HFFc6 (cell line): Measurements from ENCODE around the gene SALL4. TPM values are rescaled to one million over a fixed set of nuclear protein-coding genes. Genes with fewer than 3 reads are reported as not detected.

ENCODE experiments used
- DNase-seq: peaks from one replicate; pipeline ENCODE4 v3.0.0-alpha.2; 2018
- H3K27ac Mint-ChIP-seq: 2 replicates; pipeline ENCODE4 v1.8.0; 2020; ENCODE audit warnings: mild to moderate bottlenecking, mixed read lengths
- H3K27me3 Mint-ChIP-seq: 2 replicates; pipeline ENCODE4 v1.8.0; 2021; ENCODE audit warnings: mild to moderate bottlenecking, moderate library complexity, mixed read lengths; ENCODE audit not compliant: insufficient read depth
- H3K36me3 Mint-ChIP-seq: 2 replicates; pipeline ENCODE4 v1.8.0; 2021; ENCODE audit warnings: low read depth, mixed read lengths
- H3K4me1 Mint-ChIP-seq: 2 replicates; pipeline ENCODE4 v1.8.0; 2020; ENCODE audit warnings: low read depth, mixed read lengths
- H3K4me3 Mint-ChIP-seq: 2 replicates; pipeline ENCODE4 v1.8.0; 2020; ENCODE audit warnings: mild to moderate bottlenecking, moderate library complexity, mixed read lengths
- H3K9me3 Mint-ChIP-seq: 2 replicates; pipeline ENCODE4 v1.8.0; 2020; ENCODE audit warnings: mild to moderate bottlenecking, mixed read lengths
- long read RNA-seq: library from polyadenylated mRNA; unstranded; transcript quantifications from one replicate; pipeline ENCODE4 v2.0.0, GENCODE V29; 2019
- total RNA-seq, 6 experiments: library from RNA; stranded (reverse); fragmentation: NEBNext Ultra II Directional; extraction: Animal tissue kit (Norgen Biotek cat#: 25700); gene quantifications; 2 replicates in 1 of 6; 3 replicates in 5 of 6; pipeline ENCODE4 v1.2.3, GENCODE V29; 2021
- TF ChIP-seq, protein P1 (sequence below): fragments of 200-600 bp; sonication (generic); IDR thresholded peaks from 2 replicates; pipeline ENCODE4 v1.5.0; 2021; ENCODE audit warnings: antibody characterized with exemption, mild to moderate bottlenecking

The SALL4 gene
- under 1 TPM; 0.29 to 0.81 (median 0.36) TPM for total RNA-seq
- long read RNA-seq, result 0 reads

DNA sequence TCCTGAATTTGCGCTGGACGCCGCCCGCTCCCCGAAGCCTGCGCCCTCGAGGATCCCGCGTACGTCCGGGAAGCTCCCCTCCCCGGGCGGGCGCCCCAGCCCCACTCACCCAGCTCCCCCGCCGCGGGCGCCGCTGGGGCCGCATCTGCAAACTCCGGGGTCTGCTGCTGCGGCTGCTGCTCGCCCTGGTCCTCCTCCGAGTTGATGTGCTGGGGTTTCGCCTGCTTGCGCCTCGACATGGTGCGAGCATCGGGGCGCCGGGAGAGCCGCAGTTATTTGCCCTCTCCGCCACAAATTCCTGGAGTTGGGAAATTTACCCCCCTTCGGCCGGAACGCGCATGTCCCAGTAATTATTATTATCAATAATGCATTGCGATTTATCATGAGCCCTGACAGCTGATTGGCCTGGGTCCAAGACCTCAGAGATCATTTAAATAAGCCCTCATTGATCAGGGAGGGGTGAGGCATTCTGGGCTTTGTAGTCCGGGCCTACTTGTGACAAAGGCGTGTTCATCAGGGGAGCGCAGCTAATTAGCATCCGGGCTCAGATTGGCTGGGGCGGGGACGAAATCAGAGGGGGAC is at the start of gene SALL4:
TSS of gene SALL4 (minus strand) at position 352 of the 582 bp plus-strand sequence. CDS start at position 239, 113 bp downstream.
- Mint-ChIP-seq H3K36me3 (no peaks in the 10 kb centered on the region), H3K27me3 (peaks cover 11% of the 10 kb centered on the region), H3K4me3 (peak within 1 kb of the TSS; percentile 89), H3K27ac (no peak within 1 kb of the TSS; the same call in 1 of the 2 replicates), H3K9me3 (no peaks in the 10 kb centered on the region), H3K4me1 (peaks cover 36% of the 10 kb centered on the region)
- DNase-seq, result no peak
- TF ChIP-seq, protein P1, sequence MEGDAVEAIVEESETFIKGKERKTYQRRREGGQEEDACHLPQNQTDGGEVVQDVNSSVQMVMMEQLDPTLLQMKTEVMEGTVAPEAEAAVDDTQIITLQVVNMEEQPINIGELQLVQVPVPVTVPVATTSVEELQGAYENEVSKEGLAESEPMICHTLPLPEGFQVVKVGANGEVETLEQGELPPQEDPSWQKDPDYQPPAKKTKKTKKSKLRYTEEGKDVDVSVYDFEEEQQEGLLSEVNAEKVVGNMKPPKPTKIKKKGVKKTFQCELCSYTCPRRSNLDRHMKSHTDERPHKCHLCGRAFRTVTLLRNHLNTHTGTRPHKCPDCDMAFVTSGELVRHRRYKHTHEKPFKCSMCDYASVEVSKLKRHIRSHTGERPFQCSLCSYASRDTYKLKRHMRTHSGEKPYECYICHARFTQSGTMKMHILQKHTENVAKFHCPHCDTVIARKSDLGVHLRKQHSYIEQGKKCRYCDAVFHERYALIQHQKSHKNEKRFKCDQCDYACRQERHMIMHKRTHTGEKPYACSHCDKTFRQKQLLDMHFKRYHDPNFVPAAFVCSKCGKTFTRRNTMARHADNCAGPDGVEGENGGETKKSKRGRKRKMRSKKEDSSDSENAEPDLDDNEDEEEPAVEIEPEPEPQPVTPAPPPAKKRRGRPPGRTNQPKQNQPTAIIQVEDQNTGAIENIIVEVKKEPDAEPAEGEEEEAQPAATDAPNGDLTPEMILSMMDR, result no peak

DNA sequence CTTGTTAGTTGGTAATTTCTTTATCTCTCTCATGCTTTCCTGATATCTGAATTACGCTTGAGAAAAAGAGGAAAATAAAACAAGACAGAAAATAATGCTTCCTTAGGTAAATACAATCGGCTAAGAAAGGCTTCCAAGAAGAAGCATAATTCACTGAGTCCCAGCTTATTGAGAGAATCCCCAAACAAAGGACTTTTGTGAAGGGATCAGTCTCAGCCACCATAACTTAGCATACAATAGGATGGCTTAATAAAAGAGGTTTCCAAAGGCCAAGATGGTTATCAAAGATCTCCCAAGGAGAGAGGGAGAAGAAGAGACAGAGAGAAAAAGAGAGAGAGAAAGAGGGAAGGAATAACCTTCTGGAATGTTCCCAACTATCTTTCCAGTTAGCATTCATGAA is 46.0 kb upstream of the SALL4 start:
- Mint-ChIP-seq H3K36me3 (no peaks in the 10 kb centered on the region), H3K27ac (no peak overlapping the region), H3K4me3 (no peak overlapping the region), H3K9me3 (no peaks in the 10 kb centered on the region), H3K4me1 (no peaks in the 10 kb centered on the region), H3K27me3 (peaks cover 9% of the 10 kb centered on the region)
- no peak for DNase-seq
- TF ChIP-seq, protein P1, result no peak

DNA sequence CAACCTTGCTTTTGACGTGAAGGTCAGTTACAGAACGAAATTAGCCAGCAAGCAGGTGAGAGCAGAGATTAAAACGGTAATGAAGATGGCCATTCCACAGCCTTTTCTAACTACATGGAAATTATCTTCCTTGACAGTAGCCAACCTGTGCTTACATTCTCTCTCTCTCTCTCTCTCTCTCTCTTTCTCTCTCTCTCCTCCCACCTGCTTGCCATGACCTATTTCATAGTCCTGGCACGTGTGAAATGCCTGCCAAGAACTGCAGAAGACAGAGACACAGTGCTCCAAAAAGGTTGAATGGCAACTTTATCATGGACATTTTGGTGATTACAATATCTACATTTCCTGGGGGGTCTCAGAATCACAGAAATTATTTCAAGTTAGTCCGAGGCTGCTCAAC is 38.5 kb upstream of the SALL4 start:
- Mint-ChIP-seq H3K4me3 (no peak overlapping the region), H3K36me3 (no peaks in the 10 kb centered on the region), H3K27ac (no peak overlapping the region), H3K9me3 (no peaks in the 10 kb centered on the region), H3K27me3 (peaks cover 10% of the 10 kb centered on the region), H3K4me1 (no peaks in the 10 kb centered on the region)
- TF ChIP-seq, protein P1, result no peak
- no peak for DNase-seq

DNA sequence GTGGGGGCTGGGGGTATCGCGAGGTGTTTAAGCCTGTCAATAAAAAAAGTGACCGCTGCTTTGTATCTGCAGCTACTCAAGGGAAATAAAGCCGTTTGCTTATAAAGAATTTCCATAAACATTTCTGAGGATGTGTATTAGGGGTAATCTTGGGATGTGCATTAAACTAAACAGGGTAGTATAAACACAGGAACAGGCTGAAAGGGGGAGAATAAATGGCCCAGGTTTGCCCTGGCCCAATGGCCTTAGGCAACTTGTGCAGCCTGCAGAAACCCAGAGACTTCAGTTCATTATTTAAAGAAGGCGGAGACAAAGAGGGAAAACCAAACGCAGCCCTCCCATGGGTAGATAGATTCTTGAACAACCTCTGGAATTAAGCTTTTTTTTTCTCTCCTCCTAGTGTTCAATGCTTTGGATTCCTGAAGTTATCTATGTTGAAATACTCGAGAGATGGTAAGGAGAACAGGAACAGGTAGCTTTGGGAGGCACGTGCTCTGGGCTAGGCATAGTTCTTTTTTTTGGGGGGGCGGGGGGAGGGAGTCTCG is 35.6 kb upstream of the SALL4 start:
- Mint-ChIP-seq H3K4me3 (no peak overlapping the region), H3K9me3 (no peaks in the 10 kb centered on the region), H3K27me3 (peaks cover 9% of the 10 kb centered on the region), H3K27ac (no peak overlapping the region), H3K36me3 (no peaks in the 10 kb centered on the region), H3K4me1 (no peaks in the 10 kb centered on the region)
- TF ChIP-seq, protein P1, result no peak
- DNase-seq, result no peak

DNA sequence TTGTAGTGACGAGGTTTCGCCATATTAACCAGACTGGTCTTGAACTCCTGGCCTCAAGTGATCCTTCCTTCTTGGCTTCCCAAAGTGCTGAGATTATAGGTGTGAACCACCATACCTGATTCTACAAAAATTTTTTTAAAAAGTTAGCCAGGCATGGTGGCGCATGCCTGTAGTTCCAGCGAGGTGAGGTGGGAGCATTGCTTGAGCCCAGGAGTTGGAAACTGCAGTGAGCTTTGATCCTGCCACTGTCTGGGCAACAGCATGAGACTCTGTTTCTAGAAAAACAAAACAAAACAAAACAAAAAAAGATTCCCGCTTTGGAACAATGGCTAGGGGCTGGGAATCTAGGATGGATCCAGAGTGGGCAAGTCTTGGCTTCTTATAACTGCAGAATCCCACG is 35.1 kb upstream of the SALL4 start:
- no peak for DNase-seq
- Mint-ChIP-seq H3K9me3 (no peaks in the 10 kb centered on the region), H3K36me3 (no peaks in the 10 kb centered on the region), H3K27ac (no peak overlapping the region), H3K4me1 (peaks cover under 1% of the 10 kb centered on the region; the same call in 1 of the 2 replicates), H3K27me3 (peaks cover 9% of the 10 kb centered on the region), H3K4me3 (no peak overlapping the region)
- TF ChIP-seq, protein P1, result no peak
